ENCODE data around the gene SRBD1. TPM values are rescaled to one million over a fixed set of nuclear protein-coding genes. Genes with fewer than 3 reads are reported as not detected.

The SRBD1 gene
- polyA plus RNA-seq, 1 donor from 2014 or later = 5.3 TPM

- Histone ChIP-seq H3K4me2 (ENCODE audit: low read length) (no peak overlapping the region), H4K20me1 (ENCODE audit: insufficient read depth) (no peaks in the 10 kb centered on the region), H2AFZ (ENCODE audit: low read depth, low read length) (no peak overlapping the region), H3F3A (ENCODE audit: insufficient read depth, low read length, poor library complexity, severe bottlenecking) (no peaks in the 10 kb centered on the region), H3K36me3 (ENCODE audit: insufficient read depth, low read length) (no peaks in the 10 kb centered on the region), H3K9me2 (ENCODE audit: insufficient read depth, low read length) (no peaks in the 10 kb centered on the region), H3K27me3 (ENCODE audit: insufficient read depth, low read depth, low read length) (no peaks in the 10 kb centered on the region), H3K27ac (ENCODE audit: low read length) (no peak overlapping the region), H3K79me2 (replicated peaks; ENCODE audit: insufficient read depth, low read length) (no peaks in the 10 kb centered on the region), H3K9me3 (ENCODE audit: low read length) (no peaks in the 10 kb centered on the region), H3K9ac (ENCODE audit: low read length) (no peak overlapping the region), H3K4me3 (ENCODE audit: low read length) (no peak overlapping the region)
- no peak for TF ChIP-seq REST (IDR thresholded peaks at IDR 0.05; ENCODE audit: borderline replicate concordance)
- TF ChIP-seq EZH2 (IDR thresholded peaks at IDR 0.05; ENCODE audit: borderline replicate concordance, insufficient read depth, low read length, poor library complexity, severe bottlenecking) = no peak
- TF ChIP-seq TAF1 (IDR thresholded peaks at IDR 0.05; ENCODE audit: low read depth) = no peak
- TF ChIP-seq MXI1 (conservative IDR thresholded peaks at IDR 0.05; ENCODE audit: poor library complexity, severe bottlenecking) = no peak
These were observed 208.0 kb downstream of the SRBD1 start for GRCh38 chr2:45403036-45403435.

GRCh38 chr2:45401431-45401922 is 209.6 kb downstream of the SRBD1 start:
- Histone ChIP-seq H3K4me3 (ENCODE audit: low read length) (no peak overlapping the region), H3K27ac (ENCODE audit: low read length) (no peak overlapping the region), H3K9ac (ENCODE audit: low read length) (no peak overlapping the region), H3F3A (ENCODE audit: insufficient read depth, low read length, poor library complexity, severe bottlenecking) (no peaks in the 10 kb centered on the region), H3K4me2 (ENCODE audit: low read length) (no peak overlapping the region), H3K27me3 (ENCODE audit: insufficient read depth, low read depth, low read length) (no peaks in the 10 kb centered on the region), H4K20me1 (ENCODE audit: insufficient read depth) (no peaks in the 10 kb centered on the region), H3K9me2 (ENCODE audit: insufficient read depth, low read length) (no peaks in the 10 kb centered on the region), H3K79me2 (replicated peaks; ENCODE audit: insufficient read depth, low read length) (no peaks in the 10 kb centered on the region), H3K36me3 (ENCODE audit: insufficient read depth, low read length) (no peaks in the 10 kb centered on the region), H2AFZ (ENCODE audit: low read depth, low read length) (no peak overlapping the region), H3K9me3 (ENCODE audit: low read length) (no peaks in the 10 kb centered on the region)
- TF ChIP-seq REST (IDR thresholded peaks at IDR 0.05; ENCODE audit: borderline replicate concordance) = no peak
- TF ChIP-seq MXI1 (conservative IDR thresholded peaks at IDR 0.05; ENCODE audit: poor library complexity, severe bottlenecking) = no peak

GRCh38 chr2:45399040-45399784 is 211.9 kb downstream of the SRBD1 start:
- Histone ChIP-seq H3K9ac (ENCODE audit: low read length) (no peak overlapping the region), H3K79me2 (replicated peaks; ENCODE audit: insufficient read depth, low read length) (no peaks in the 10 kb centered on the region), H3K27ac (ENCODE audit: low read length) (no peak overlapping the region), H3K4me3 (ENCODE audit: low read length) (no peak overlapping the region), H2AFZ (ENCODE audit: low read depth, low read length) (no peak overlapping the region), H3K4me2 (ENCODE audit: low read length) (no peak overlapping the region), H3K9me3 (ENCODE audit: low read length) (no peaks in the 10 kb centered on the region), H3F3A (ENCODE audit: insufficient read depth, low read length, poor library complexity, severe bottlenecking) (no peaks in the 10 kb centered on the region), H4K20me1 (ENCODE audit: insufficient read depth) (no peaks in the 10 kb centered on the region), H3K9me2 (ENCODE audit: insufficient read depth, low read length) (no peaks in the 10 kb centered on the region), H3K27me3 (ENCODE audit: insufficient read depth, low read depth, low read length) (no peaks in the 10 kb centered on the region), H3K36me3 (ENCODE audit: insufficient read depth, low read length) (no peaks in the 10 kb centered on the region)
- TF ChIP-seq EZH2 (IDR thresholded peaks at IDR 0.05; ENCODE audit: borderline replicate concordance, insufficient read depth, low read length, poor library complexity, severe bottlenecking) (no peak), SMC3 (conservative IDR thresholded peaks at IDR 0.05; ENCODE audit: poor library complexity) (no peak), RAD21 (conservative IDR thresholded peaks at IDR 0.05) (no peak), EP300 (conservative IDR thresholded peaks at IDR 0.05; ENCODE audit: poor library complexity, severe bottlenecking) (no peak), REST (IDR thresholded peaks at IDR 0.05; ENCODE audit: borderline replicate concordance) (no peak), MXI1 (conservative IDR thresholded peaks at IDR 0.05; ENCODE audit: poor library complexity, severe bottlenecking) (no peak)

All from neural cell (in vitro differentiated cells).